Measurements from ENCODE around the gene STX16.

Gene STX16

GRCh38 chr20:58613061-58613854 lies 37.8 kb upstream of the STX16 start:
- H3K4me3 ChIP-seq (ENCODE audit: low read depth, low read length) = no peak overlapping the region
- TF ChIP-seq, protein P1, sequence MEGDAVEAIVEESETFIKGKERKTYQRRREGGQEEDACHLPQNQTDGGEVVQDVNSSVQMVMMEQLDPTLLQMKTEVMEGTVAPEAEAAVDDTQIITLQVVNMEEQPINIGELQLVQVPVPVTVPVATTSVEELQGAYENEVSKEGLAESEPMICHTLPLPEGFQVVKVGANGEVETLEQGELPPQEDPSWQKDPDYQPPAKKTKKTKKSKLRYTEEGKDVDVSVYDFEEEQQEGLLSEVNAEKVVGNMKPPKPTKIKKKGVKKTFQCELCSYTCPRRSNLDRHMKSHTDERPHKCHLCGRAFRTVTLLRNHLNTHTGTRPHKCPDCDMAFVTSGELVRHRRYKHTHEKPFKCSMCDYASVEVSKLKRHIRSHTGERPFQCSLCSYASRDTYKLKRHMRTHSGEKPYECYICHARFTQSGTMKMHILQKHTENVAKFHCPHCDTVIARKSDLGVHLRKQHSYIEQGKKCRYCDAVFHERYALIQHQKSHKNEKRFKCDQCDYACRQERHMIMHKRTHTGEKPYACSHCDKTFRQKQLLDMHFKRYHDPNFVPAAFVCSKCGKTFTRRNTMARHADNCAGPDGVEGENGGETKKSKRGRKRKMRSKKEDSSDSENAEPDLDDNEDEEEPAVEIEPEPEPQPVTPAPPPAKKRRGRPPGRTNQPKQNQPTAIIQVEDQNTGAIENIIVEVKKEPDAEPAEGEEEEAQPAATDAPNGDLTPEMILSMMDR (IDR thresholded peaks at IDR 0.05; ENCODE audit: borderline replicate concordance, insufficient read depth, low read depth, low read length) = no peak

GRCh38 chr20:58614366-58614765 lies 36.7 kb upstream of the STX16 start:
- TF ChIP-seq, protein P1 (IDR thresholded peaks at IDR 0.05; ENCODE audit: borderline replicate concordance, insufficient read depth, low read depth, low read length) = no peak

DNA sequence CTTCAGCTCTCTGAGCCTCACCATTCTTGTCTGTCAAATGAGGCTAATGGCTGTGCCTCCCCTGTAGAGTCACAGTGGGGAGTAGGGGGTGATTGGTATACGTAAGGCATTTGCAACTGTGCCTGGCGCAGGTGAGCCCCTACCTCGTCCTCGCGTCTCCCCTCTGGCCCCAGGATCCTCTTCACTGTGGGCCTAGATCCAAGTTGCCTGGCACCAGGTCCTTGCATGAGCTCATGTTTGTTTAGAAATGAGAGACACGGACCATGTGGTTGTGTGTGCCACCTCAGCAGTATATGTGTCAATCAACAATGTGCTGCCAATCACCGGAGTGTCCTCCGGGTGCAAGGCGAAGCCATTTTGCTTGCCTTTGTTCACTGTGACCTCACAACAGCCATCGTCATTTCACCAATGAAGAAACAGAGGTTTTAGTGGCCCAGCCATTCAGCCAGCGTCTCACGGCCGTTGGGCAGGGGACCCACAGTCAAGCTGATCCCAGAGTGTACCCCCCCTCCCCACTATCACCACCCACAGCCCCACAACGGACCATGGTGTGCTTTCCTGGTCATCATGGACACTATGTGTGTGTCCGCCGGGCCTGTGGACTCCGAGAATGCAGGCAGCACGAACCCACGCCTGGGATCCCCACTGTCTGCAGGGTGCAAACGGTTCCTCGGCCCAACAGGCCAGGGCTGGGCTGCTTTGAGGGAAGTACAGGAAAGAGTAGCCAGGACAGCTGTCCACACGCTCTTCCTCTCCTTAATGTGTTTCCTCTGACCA lies 35.9 kb upstream of the STX16 start:
- H3K4me3 ChIP-seq (ENCODE audit: low read depth, low read length) = no peak overlapping the region
- TF ChIP-seq, protein P1 (IDR thresholded peaks at IDR 0.05; ENCODE audit: borderline replicate concordance, insufficient read depth, low read depth, low read length) = no peak

More at GRCh38 chr20:58614366-58614765, 36.7 kb upstream of the STX16 start:
- H3K4me3 ChIP-seq (ENCODE audit: low read depth, low read length) = no peak overlapping the region

DNA sequence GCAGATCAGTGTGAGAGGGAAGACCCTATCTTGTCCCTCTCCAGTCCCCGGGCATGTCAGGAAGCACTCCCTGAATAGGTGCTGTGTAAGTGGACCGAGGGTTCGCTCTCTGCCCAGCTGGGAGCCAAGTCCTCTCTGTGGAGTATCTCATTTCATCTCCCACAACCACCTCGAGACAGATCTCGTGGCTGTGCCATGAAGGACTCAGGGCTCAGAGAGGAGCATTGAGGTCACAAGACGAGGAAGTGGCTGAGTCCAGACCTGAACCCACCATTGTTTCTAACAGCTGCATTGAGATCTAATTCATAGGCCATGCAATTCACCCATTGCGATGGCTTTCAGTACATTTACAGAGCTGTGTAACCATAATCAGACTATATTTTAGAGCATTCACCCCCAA lies 34.7 kb upstream of the STX16 start:
- TF ChIP-seq, protein P1 (IDR thresholded peaks at IDR 0.05; ENCODE audit: borderline replicate concordance, insufficient read depth, low read depth, low read length) = no peak

DNA sequence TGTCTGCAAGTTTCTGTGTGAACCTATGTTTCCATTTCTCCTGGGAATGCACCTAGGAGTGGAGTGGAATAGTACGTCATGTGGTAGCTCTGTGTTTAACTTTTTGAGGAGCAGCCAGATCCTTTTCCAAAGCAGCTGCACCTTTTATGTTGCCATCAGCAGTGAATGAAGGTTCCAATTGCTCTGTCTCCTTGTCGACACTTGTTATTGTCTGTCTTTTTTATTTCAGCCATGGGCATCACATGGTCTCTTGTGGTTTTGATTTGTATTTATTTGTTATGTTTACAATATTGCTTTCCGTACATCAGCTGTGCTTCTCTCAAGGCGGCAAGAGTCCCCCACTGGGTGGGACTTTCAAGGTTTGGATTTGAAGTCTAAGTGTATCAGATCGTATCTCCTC lies 33.9 kb upstream of the STX16 start:
- no peak overlapping the region for H3K4me3 ChIP-seq (ENCODE audit: low read depth, low read length)
- TF ChIP-seq, protein P1 (IDR thresholded peaks at IDR 0.05; ENCODE audit: borderline replicate concordance, insufficient read depth, low read depth, low read length) = no peak

More for the DNA sequence above, 34.7 kb upstream of the STX16 start:
- no peak overlapping the region for H3K4me3 ChIP-seq (ENCODE audit: low read depth, low read length)

DNA sequence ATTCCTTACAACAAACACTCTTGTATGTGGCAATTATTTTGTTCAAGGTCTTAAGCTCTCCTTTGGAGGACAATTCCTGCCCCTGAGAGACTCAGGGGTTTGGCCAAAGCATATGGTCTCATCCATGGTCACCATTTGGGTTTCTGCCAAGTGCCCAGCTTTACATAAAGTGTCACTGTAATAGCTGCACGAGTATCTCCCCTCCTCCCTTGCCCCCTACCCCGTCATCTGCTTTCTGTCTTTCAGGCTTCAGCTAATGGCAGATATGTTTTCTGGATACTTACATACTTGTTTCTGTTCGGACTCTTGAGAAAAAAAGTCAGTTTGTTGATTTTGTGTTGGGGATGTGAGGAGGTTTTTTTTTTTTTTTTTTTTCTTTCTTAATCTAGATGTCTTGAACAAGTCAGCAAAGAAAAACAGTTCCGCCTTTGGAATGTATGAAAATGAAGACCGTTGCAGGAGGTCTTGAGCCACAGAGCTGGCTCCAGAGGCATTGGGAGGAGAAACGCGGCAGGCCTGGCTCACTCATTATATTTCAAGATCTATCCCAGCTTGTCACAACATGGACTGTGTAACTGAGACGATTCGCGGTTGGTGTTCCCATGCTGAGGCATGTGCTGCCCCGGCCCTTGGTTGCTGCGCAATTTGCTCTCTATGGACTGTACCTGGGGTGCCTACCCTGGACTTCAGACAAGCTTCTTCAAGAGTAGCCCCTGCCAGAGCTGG lies 32.6 kb upstream of the STX16 start:
- no peak overlapping the region for H3K4me3 ChIP-seq (ENCODE audit: low read depth, low read length)
- TF ChIP-seq, protein P1 (IDR thresholded peaks at IDR 0.05; ENCODE audit: borderline replicate concordance, insufficient read depth, low read depth, low read length) = no peak

Data from GM12875 (cell line).